ENCODE measurements around the gene UBASH3B. TPM values are rescaled to one million over a fixed set of nuclear protein-coding genes. Genes with fewer than 3 reads are reported as not detected.

UBASH3B gene
- total and polyA plus RNA-seq, 2 experiments from 2014 or later: 5.1 to 11.1 TPM

DNA sequence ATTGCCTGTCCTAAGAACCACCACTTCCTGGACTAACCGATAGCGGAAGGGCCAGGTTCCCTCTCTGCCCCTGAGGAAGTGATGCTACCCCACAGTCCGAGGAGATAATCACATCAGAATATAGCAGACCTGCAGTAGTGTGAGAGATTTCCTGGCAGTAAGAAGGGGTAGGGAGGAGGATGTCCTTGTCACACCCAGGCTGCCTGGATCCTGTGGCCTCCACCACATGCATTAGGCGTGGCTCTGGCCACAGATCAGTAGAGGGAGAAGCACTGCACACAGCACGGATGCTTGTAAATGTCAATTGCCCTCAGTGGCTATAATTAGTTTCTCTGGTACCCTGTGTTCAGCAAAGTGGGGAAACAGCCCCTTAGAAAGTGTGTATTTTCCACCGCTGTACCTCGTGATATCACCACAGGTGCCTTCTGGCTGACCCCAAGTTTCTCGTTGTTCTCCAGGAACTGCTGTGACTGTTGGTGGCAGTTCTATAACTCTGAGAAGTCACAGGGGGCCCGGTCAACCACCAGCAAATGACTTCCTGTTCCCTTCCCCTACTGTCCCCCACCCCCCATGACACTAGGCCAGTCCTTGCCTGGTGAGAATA lies 61.8 kb downstream of the UBASH3B start:
- H3K4me1 ChIP-seq (ENCODE audit: insufficient read depth): no peaks in the 10 kb centered on the region
- no peaks in the 10 kb centered on the region for H4K20me1 ChIP-seq (ENCODE audit: insufficient read depth, poor library complexity, severe bottlenecking)
- no peaks in the 10 kb centered on the region for H3K9me3 ChIP-seq (ENCODE audit: low read depth)
- TF ChIP-seq, protein P1, sequence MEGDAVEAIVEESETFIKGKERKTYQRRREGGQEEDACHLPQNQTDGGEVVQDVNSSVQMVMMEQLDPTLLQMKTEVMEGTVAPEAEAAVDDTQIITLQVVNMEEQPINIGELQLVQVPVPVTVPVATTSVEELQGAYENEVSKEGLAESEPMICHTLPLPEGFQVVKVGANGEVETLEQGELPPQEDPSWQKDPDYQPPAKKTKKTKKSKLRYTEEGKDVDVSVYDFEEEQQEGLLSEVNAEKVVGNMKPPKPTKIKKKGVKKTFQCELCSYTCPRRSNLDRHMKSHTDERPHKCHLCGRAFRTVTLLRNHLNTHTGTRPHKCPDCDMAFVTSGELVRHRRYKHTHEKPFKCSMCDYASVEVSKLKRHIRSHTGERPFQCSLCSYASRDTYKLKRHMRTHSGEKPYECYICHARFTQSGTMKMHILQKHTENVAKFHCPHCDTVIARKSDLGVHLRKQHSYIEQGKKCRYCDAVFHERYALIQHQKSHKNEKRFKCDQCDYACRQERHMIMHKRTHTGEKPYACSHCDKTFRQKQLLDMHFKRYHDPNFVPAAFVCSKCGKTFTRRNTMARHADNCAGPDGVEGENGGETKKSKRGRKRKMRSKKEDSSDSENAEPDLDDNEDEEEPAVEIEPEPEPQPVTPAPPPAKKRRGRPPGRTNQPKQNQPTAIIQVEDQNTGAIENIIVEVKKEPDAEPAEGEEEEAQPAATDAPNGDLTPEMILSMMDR (IDR thresholded peaks at IDR 0.05; ENCODE audit: poor library complexity): no peak
- TF ChIP-seq EZH2 (IDR thresholded peaks at IDR 0.05; ENCODE audit: borderline replicate concordance): no peak
- TF ChIP-seq EZH2phosphoT487 (IDR thresholded peaks at IDR 0.05; ENCODE audit: low read depth, severe bottlenecking, unreplicated experiment): no peak
- H3K79me2 ChIP-seq: no peaks in the 10 kb centered on the region
- H3K27me3 ChIP-seq: no peaks in the 10 kb centered on the region
- H3K27ac ChIP-seq: no peak overlapping the region
- H3K4me3 ChIP-seq: no peak overlapping the region
- DNase-seq (ENCODE audit: low spot score): no peak
- no peak overlapping the region for H3K4me2 ChIP-seq
- no peaks in the 10 kb centered on the region for H3K36me3 ChIP-seq (replicated peaks; ENCODE audit: insufficient read depth, low read depth)
- H2AFZ ChIP-seq: no peak overlapping the region
- H3K9me2 ChIP-seq (replicated peaks; ENCODE audit: insufficient read depth): no peaks in the 10 kb centered on the region
- 81% methylated on average over 9 of the region's 9 CpGs for WGBS (ENCODE audit: low lambda C conversion rate, missing lambda C conversion rate)

DNA sequence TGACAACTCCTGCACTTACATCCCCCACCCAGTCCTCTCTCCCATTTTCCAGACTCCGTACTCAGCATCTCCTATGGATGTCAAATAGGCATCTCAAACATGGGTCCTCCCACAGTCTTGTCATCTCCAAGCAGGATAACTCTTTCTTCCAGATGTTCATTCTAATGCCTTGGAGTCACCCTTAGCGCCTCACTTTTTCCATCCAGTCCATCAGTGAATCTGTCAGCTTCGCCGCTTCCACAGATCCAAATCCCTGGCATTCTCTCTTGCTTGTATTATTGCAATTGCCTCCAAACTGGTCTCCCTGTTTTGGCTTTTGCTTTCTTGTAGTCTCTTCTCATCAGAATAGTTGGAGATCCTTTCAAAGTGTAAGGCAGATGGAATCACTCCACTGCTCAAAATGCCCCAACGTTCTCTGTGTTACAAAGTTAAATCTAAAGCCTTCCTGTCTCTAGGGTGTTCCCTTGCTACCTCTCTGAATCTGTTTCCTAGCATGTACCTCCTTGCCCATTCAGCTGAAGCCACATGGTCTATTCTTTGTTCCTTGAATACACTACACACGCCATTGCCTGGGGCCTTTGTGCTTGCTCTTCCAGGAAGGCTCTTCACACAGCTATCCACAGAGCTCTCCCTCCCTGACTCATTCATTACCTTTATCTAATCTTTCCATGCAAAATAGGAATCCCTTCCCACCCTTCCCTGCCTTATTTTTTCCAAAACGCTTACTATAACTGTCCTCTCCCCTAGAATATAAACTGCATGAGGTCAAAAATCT lies 64.8 kb downstream of the UBASH3B start:
- 82% methylated on average over 7 of the region's 7 CpGs for WGBS (ENCODE audit: low lambda C conversion rate, missing lambda C conversion rate)

DNA sequence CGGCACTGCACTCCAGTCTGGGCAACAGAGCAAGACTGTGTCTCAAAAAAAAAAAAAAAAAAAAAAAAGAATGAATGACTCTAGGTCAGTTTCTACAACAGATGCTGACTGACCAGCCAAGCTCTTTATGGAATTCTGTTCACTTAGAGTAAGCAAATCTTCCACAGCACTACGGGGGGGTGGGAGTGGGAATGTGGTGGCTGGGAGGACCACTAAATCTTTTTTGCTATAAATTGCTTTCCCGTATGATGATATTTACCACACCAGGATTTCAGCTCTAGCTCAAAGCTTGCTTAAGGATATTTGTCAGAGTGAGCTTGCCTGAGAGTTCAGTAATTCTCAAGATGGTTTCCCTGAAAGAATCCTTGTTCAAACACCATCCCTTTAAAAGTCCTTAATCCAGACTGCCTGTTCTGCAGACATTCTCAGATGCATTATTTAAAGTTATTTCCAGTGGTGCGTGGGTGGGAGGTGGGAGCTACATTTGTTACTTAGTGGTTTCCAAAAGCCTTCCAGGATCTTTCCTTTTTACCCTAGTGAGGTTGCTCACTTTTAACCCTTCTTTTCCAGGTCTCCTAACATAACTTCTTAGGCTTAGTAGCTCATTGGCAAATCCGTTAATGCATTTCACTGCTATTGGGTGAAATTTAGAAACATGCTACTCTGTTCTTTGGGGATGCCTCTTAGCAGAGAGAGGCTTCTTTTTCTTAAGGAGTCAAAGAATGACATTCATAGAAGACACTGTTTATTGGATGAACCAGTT lies 65.9 kb downstream of the UBASH3B start:
- Histone ChIP-seq H2AFZ (no peak overlapping the region), H3K27ac (no peak overlapping the region), H3K27me3 (no peaks in the 10 kb centered on the region), H3K36me3 (replicated peaks; ENCODE audit: insufficient read depth, low read depth) (no peaks in the 10 kb centered on the region), H3K4me3 (no peak overlapping the region), H3K79me2 (no peaks in the 10 kb centered on the region), H3K4me1 (ENCODE audit: insufficient read depth) (no peaks in the 10 kb centered on the region), H3K9me2 (replicated peaks; ENCODE audit: insufficient read depth) (no peaks in the 10 kb centered on the region), H4K20me1 (ENCODE audit: insufficient read depth, poor library complexity, severe bottlenecking) (no peaks in the 10 kb centered on the region), H3K9me3 (ENCODE audit: low read depth) (no peaks in the 10 kb centered on the region), H3K4me2 (no peak overlapping the region)
- WGBS (ENCODE audit: low lambda C conversion rate, missing lambda C conversion rate): 48% methylated on average over 5 of the region's 5 CpGs
- DNase-seq (ENCODE audit: low spot score): no peak
- no peak for TF ChIP-seq EZH2phosphoT487 (IDR thresholded peaks at IDR 0.05; ENCODE audit: low read depth, severe bottlenecking, unreplicated experiment)
- TF ChIP-seq EZH2 (IDR thresholded peaks at IDR 0.05; ENCODE audit: borderline replicate concordance): no peak
- TF ChIP-seq, protein P1 (IDR thresholded peaks at IDR 0.05; ENCODE audit: poor library complexity): no peak

More for the DNA sequence above, 64.8 kb downstream of the UBASH3B start:
- Histone ChIP-seq H3K27ac (no peak overlapping the region), H3K4me3 (no peak overlapping the region), H3K4me2 (no peak overlapping the region), H2AFZ (no peak overlapping the region), H3K4me1 (ENCODE audit: insufficient read depth) (no peaks in the 10 kb centered on the region), H3K27me3 (no peaks in the 10 kb centered on the region), H3K9me3 (ENCODE audit: low read depth) (no peaks in the 10 kb centered on the region), H3K79me2 (no peaks in the 10 kb centered on the region), H3K36me3 (replicated peaks; ENCODE audit: insufficient read depth, low read depth) (no peaks in the 10 kb centered on the region), H4K20me1 (ENCODE audit: insufficient read depth, poor library complexity, severe bottlenecking) (no peaks in the 10 kb centered on the region), H3K9me2 (replicated peaks; ENCODE audit: insufficient read depth) (no peaks in the 10 kb centered on the region)
- TF ChIP-seq EZH2phosphoT487 (IDR thresholded peaks at IDR 0.05; ENCODE audit: low read depth, severe bottlenecking, unreplicated experiment) (no peak), EZH2 (IDR thresholded peaks at IDR 0.05; ENCODE audit: borderline replicate concordance) (no peak)
- TF ChIP-seq, protein P1 (IDR thresholded peaks at IDR 0.05; ENCODE audit: poor library complexity): no peak
- no peak for DNase-seq (ENCODE audit: low spot score)
